GM12873 (cell line): ENCODE results near the gene GFPT1.

ENCODE experiments used
- CTCF ChIP-seq: IDR thresholded peaks from 2 replicates; pipeline ENCODE4 v1.5.1; 2012; ENCODE audit warnings: low read depth, mild to moderate bottlenecking, moderate library complexity, low read length, control low read depth; ENCODE audit not compliant: insufficient read depth; ENCODE audit errors: missing control alignments

Gene GFPT1

GRCh38 chr2:69316550-69316949, 70.5 kb downstream of the GFPT1 start:
- no peak for TF ChIP-seq CTCF

- TF ChIP-seq CTCF, result no peak
Measured at GRCh38 chr2:69315160-69315761, 71.8 kb downstream of the GFPT1 start.

- no peak for TF ChIP-seq CTCF
Measured at GRCh38 chr2:69311024-69311416, 76.0 kb downstream of the GFPT1 start.

- no peak for TF ChIP-seq CTCF
Measured at GRCh38 chr2:69310111-69311023, 76.7 kb downstream of the GFPT1 start.

GRCh38 chr2:69309351-69310110, 77.5 kb downstream of the GFPT1 start:
- no peak for TF ChIP-seq CTCF

- no peak for TF ChIP-seq CTCF
Measured at GRCh38 chr2:69308338-69308737, 78.7 kb downstream of the GFPT1 start.

GRCh38 chr2:69307579-69308064, 79.4 kb downstream of the GFPT1 start:
- no peak for TF ChIP-seq CTCF
